Stimulated activated CD4-positive, alpha-beta T cell treated with anti-CD3 and anti-CD28 coated beads, Interleukin-15, amount 100 ng/mL, for 48 hours (primary cell): ENCODE data around the gene RABL6.
"Not testable (repeated sequence)": the region's sequence is repeated elsewhere in the genome, so short reads cannot be mapped to it uniquely, and the experiment has no call there.

Source experiments
- DNase-seq, 2 donors: peaks; one replicate each; pipeline ENCODE4 v3.0.0-alpha.2; 2020; ENCODE audit warnings: low read depth in 2 of 2

The RABL6 gene

GRCh38 chr9:136776947-136777346 lies 30.8 kb upstream of the RABL6 start:
- DNase-seq: no peak

- DNase-seq: no peak
These were observed 30.4 kb upstream of the RABL6 start for GRCh38 chr9:136777359-136777758.

- no peak for DNase-seq
These were observed 27.9 kb upstream of the RABL6 start for GRCh38 chr9:136779808-136780207.

DNA sequence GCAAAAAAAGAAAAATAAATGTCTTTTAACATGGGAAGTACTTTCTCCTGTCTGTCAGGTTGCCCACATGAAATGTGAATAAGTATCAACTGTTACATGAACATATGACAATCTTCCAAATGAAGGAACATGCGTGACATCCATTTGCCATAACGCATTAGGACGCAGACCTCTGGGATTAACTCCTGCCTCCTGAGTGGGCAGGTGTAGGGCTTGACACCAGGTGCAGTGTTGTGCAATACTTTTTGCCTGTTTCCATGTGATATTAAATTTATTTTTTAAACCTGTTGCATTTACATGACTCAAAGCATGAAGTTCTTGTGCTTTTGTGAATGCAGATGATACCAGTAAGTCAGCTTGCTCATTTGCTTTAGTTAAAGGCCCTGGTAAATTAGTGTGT lies 25.3 kb upstream of the RABL6 start:
- DNase-seq: no peak

DNA sequence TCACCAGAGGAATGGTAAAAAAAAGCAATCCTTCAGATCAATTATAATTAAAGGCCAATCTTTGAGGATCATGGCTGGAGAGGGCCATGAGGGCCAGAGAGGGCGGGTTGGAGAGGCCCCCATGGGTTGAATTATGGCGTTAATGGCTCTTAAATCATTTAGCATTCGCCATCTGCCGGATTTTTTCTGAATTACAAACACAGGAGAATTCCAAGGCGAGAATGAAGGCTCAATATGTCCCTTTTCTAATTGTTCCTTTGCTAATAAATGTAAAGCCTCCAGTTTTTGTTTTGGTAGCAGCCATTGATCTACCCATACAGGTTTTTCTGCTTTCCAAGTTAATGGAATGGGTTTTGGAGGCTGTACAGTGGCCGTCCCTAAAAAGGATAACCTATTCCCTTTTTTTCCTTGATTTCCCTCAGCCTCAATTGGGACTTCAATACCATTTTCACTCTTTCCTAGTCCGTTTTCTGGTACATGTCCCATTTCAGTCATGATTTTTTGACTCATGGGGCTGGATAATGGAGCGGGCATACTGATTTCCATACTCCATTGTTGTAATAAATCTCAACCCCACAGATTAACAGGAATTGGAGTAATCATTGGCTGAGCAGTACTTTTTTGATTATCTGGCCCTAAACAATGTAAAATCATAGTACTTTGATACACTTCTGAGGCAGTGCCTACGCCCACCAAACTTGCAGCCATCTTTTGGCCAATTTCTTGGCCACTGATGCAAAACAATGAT lies 23.3 kb upstream of the RABL6 start:
- DNase-seq: no peak

DNA sequence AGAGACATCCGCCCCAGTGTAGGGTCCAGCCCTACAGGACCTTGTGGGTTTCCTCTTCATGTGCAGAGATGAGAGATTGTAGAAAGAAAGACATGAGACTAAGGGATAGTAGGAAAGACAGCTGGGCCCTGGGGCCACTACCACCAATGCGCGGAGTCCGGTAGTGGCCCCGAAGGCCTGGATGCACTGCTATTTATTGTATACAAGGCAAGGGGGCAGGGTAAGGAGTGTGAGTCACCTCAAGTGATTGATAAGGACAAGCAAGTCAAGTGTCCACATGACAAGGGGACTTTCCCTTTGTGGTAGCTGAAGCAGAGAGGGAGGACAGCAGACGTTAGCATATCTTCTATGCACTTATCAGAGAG lies 22.8 kb upstream of the RABL6 start:
- DNase-seq: no peak

DNA sequence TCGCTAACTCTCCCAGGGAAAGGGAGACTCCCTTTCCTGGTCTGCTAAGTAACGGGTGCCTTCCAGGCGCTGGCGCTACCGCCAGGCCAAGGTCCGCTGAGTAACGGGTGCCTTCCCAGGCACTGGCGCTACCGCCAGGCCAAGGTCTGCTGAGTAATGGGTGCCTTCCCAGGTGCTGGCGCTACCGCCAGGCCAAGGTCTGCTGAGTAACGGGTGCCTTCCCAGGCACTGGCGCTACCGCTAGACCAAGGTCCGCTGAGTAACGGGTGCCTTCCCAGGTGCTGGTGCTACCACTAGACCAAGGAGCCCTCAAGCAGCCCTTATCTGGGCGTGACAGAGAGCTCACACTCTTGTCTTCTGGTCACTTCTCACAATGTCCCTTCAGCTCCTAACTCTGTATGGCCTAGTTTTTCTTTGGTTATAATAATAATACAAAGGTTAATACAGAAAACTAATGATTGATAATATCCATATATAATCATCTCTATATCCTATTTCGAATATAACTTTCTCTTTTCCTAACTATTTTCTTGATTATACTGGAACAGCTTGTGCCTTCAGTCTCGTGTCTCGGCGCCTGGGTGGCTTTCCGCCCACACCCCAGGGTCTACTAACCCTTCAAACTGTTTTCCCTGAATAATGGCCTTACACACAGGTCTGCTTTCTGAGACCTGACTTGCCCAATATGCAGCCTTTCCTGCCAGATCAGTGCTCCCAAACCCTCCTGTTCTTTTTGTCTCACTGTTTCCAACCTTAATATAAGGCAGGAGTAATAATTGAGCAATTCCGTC lies 22.0 kb upstream of the RABL6 start:
- DNase-seq: not testable (repeated sequence)

GRCh38 chr9:136786451-136786850 lies 21.3 kb upstream of the RABL6 start:
- no peak for DNase-seq

DNA sequence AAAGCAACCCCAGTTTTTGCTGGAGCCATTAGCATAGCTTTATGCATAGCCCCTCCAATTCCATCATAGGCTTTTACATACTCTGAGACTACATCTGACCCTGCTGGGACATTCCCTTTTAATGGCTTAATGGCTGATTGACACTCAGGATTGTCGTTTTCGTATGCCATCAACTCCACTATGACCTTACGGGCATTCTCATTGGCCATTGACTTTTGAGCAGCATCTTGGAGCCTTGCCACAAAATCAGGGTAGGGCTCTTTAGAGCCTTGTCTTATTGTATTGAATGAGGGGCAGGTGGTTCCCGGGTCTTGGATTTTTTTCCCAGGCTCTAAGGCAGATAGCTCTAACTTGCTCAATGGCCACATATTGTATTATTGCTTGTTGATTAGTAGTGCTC lies 20.8 kb upstream of the RABL6 start:
- not testable (repeated sequence) for DNase-seq

DNA sequence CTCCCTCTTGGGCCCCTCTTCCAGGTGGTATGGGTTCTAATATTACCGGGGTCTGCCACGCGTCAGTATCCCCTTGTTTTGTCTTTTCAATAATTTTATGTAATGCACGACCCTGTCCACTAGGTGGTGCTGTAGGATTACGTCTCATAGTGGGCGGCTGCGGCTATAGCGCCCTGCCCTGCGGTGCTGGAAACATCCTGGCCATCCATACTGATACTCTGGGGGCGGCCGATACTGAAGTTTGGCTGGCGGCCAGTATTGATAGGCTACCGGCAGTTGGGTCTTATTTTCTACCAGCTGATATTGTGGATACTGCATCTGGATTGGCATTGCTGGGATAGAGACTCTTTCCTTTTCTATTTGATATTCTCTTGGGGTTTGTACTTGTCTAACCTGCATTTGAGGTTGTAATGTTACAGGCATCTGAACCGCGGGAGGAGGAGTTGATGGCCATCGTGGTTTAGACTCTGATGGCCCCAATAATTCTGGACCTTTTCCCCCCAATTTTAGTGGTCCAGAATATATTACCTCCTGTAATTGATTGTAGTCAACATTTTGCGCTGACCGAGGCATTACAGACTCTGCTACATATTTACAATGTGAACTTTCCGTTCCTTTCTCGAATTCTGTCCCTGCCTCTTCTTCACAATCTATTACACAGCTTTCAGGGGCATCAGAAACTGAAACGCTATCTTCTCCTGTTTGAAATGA lies 19.9 kb upstream of the RABL6 start:
- peak; percentile 58 to 68 for DNase-seq

DNA sequence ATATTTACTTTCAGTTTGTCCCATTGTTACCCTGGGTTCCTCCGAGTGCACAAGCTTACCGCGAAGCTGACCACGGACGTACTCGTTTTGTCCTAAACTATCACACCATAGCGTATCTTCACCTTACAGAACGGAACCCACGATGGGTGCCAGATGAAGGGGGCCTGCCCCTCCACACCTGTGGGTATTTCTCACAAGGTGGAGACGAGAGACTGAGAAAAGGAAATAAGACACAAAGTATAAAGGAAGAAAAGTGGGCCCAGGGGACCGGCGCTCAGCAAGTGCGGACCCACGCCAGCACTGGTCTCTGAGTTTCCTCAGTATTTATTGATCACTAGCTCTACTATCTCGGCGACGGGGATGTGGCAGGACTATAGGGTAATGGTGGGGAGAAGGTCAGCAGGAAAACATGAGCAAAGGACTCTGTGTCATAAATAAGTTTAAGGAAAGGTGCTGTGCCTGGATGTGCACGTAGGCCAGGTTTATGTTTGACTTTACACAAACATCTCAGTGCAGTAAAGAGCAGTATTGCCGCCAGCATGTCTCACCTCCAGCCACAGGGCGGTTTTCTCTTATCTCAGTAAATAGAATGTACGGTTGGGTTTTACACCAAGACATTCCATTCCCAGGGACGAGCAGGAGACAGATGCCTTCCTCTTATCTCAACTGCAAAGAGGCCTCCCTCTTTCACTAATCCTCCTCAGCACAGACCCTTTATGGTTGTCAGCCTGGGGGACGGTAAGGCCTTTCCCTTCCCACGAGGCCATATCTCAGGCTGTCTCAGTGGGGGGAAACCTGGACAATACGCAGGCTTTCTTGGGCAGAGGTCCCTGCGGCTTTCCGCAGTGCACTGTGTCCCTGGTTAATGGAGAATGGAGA lies 18.9 kb upstream of the RABL6 start:
- not testable (repeated sequence) for DNase-seq

- DNase-seq: no peak
These were observed 18.2 kb upstream of the RABL6 start for GRCh38 chr9:136789523-136789937.

DNA sequence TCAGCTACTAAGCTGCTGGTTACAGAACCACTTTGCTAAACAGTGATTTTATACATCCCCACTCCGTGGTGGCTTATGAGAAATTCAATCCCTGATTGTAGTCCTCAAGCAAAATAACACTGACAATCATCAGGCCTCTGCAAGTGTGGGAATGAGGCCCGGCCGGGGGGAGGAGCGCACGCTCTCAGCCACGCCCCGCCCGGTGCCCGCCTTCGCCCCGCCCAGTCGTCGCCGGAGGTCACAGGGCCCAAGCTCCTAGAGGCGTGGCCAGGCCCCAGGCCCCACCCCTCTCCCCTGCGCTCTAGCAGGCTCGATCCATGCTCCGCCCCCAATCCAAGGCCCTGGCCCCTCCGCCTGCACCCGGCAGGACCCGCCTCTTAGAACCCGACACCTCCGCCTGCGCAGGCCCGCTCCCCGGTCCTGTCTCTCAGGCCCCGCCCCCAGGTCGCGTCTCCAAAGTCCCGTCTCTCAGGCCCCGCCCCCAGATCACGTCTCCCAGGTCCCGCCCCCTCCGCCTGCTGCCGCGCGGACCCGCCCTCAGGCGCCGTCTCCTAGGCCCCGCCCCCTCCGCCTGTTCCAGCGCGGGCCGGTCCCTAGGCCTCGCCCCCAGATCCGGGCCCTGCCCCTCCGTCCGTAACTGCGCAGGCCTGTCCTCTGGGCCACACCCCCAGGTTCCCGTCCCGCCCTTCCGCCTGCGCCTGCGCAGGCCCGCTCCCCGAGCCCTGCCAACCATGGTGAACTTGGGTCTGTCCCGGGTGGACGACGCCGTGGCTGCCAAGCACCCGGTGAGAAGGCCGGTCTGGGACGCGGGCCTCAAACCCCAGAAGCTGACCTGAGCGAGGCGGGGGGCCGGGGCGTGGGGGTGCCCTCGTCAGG lies 16.9 kb upstream of the RABL6 start, which contains the start of gene TMEM141:
TMEM141 (plus strand) TSS at position 705 of the 876 bp plus-strand sequence; CDS start at position 732, 27 bp downstream.
- DNase-seq: peak; percentile 100

- DNase-seq: peak; percentile 38 to 52
These were observed 16.1 kb upstream of the RABL6 start for GRCh38 chr9:136791516-136792276.

DNA sequence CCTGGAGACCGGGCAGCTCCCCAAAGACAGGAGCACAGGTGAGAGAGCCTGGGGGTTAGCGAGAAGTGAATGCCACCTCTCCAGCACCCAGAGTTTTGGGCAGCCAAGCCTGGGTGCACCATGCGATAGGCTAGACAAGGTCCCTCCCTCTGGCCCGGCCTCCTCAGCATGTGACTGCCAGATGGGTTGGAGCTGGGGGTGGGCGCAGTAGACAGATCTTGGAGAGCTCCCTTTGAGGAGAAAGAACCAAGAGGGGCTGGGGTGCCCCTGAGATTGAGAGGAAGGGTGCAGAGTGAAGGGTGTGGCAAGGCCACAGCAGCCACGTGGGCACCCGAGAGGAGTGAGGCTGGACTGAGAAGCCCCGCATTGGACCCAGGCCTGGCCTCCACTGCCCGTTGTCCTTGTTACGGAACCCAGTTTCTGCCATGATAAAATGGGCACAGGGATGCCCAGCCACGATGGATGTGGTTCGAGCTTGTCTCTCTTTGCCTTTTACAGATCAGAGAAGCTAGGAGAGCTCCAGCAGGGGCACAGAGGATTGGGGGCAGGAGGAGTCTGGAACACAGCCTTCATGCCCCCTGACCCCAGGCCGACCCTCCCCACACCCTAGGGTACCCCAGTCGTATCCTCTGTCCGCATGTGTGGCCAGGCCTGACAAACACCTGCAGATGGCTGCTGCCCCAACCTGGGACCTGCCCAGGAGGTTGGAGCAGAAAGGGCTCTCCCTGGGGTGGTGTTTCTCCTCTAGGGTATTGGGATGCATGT lies 15.2 kb upstream of the RABL6 start:
- no peak for DNase-seq

DNA sequence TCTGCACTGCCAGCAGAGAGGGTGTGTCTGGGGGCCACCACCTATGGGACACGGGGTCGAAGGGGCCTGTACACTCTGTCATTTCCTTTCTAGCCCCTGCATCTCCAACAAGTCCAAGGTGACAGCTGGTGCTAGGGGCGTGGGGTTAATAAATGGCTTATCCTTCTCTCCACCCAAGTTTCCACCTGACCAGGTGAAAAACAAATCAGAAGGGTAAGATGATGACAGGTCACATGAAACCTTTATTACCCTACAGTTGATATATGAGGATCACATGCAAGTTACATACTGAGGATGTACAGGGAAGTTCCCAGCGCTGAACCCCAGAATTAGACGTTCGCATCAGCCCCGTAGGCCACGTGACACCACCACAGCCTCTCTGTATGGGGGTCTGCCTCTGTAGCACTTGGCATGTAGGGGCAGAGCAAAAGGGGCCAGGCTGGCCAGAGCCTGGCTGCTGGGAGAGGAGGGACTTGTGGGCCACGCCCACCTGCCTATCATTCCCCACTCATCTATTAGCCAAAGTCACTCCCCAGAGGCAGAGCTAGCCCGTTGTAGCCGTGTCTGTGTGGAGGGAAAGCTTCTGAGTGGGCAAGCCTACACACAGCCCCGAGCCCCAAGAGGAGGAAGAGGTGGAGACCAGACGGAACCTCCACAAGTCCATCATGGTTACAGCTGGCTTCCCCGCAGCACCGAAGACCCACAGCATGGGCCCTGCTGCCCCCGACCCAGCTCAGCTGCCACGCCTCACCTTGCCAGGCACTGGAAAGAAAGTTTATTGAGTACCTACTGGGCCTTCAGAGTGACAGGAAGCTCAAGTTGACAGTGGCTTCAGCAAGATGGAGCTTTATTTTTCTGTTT lies 14.4 kb upstream of the RABL6 start:
- no peak for DNase-seq

GRCh38 chr9:136794281-136794999 lies 13.3 kb upstream of the RABL6 start:
- DNase-seq: no peak
